HG03521 (cell line): ENCODE measurements around the gene ARHGAP4.

Experiments used
- ATAC-seq: cut with Tn5 transposase; IDR thresholded peaks from one replicate; pipeline ENCODE4 v1.9.1; 2021; ENCODE audit warnings: mild to moderate bottlenecking, moderate library complexity; ENCODE audit not compliant: unreplicated experiment

The ARHGAP4 gene

DNA sequence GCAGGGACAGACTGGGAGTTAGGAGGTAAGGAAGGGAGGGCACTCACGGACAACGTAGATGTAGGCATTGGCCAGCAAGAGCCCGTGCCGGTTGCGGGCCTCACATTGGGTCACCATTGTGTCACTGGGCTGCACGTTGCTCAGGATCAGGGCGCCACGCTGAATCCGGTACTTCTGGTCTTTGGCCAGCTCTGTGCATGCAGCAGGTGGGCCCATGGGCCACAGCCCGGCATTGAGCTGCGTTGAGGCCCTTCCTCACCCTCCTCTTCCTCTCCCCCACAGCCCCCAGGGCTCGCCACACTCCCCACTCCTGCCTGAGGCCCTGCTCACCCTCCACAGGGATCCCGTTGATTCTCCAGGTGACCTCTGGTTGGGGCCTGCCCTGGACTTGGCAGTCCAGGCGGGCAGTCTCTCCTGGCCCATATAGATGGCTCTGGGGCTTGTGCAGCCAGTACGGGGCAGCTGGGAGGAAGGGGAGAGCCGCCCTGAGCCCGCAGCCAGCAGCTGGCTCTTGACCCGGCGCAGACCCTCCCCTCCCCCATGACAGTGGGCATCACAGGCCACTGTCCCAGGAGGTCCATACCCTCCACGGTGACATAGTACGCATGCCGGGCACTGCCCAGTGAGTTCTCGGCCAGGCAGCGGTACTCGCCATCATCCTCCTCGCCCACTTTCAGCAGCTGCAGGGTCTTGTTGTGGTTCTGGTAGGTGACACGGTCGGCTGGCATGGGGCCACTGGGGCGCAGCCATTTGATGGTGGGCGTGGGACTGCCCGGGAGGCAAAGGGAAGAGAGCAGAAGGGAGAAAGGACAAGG lies 56.4 kb downstream of the ARHGAP4 start:
- no peak for ATAC-seq

DNA sequence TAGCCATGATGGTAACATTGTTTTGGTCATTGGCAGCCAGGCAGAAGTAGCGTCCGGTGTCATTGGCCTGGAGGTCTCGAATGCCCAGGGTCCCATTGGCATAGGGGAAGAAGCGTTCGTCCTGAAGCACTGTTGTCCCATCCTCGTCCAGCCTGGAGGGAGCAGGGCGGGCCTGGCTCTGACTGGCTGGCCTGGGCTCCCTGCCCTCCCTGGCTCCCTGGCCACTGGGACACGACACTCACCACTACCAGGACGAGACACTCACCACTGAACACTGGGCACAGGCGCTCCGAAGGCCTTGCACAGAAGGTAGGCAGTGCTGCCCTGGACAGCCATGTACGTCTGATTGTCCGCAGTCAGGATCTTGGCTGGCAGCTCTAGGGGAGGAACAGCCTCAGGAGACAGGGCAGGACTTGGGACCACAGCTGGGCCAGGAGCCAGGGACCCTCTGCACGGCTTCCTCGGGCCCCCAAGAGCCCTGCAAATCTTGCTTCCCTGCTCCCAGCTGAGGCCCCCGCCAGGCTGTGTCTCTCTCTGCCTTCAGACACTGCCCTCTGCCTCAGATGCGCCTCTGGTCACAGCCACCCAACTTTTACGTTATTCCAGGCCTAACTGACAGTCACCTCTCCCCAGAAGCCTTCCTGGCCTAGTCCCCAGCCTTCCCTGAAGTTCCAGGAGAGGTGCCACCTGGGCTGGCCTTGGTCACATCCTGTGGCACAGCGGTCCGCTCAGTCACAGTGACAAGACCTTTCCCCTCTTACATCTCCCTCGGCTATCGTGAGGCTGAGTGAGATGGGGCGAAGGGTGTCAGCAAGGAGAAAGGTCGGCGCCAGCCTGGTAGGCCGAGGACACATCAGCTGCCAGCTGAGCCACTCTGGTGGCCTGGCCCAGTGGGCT lies 57.2 kb downstream of the ARHGAP4 start:
- ATAC-seq, result no peak

GRCh38 chrX:153867671-153868070 lies 58.4 kb downstream of the ARHGAP4 start:
- no peak for ATAC-seq

DNA sequence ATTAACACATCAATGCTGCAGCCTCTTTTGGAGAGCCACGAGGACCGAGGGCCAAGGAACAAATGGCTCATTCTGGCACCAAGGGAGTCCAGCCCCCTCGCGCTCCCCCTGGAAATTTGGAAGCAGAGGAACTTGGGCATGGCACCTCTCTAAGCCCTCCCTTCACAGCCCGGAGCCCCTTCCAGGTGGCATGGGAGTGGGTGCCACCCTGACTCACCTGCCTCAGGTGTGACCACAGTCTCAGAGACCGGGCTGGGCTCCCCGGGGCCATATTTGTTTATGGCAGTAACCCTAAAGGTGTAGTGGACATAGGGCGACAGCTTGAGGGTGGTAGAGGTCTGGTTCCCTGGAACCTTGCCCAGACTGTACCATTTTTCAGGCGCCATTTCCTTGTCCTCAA lies 58.9 kb downstream of the ARHGAP4 start:
- ATAC-seq, result no peak

DNA sequence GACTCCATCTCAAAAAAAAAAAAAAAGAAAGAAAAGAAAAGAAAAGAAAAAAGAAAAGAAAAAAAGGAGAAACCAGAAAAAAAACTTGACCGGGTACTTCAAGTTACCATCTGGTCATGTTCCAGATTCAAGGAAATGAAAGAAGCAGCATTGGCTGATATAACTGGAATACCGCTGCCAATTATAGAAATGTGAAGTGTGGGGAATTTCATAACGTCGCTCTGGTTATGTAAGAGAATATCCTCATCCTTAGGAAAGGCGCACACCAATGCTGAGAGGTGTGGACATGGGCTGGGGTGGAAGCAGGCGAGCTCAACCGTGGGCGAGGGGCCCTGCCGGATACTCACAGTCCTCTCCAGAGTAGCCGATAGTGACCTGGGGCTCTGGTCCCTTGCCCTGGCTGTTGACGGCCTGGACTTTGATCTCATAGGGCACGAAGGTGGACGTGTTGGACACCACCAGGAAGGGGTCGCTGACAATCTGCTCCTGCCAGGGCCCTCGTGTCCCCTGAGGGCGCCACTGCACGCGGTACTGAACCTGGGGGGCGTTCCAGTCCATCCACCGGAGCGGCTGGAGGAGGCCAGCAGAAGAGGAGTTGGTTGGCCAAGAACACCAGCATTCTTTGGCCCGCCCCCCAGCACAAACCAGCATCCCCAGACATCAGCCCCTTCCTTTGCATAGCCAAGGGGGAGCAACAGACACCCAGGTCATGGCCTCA lies 59.6 kb downstream of the ARHGAP4 start:
- ATAC-seq, result no peak

DNA sequence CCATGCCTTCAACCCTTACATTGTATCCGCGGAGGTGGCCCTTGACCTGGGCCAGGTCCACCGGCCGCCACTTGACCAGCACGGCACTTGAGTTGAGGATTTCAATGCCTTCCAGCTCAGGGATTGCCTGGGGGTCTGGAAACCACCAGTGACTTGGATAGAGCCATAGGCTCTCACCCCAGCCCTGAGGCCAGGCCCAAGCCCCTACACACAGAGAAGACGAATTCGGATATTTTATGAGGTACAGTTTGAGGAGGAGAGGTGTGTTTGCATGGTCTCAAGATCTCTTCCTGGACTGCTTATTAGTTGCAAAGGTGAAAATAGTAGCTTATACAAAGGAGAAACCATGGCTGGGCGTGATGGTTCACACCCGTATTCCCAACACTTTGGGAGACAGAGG lies 60.4 kb downstream of the ARHGAP4 start:
- ATAC-seq, result no peak

DNA sequence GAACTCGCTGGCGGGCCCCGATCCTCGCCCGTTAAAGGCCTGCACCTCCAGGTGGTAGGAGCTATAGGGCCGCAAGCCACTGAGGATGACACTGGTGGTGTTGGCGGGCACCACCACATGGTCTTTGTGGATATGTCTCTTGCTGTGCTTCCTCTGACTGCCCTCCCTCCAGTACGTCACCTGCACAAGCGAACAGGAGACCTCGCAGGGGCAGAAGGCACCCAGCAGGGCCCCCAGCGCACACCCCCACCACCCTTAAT lies 60.8 kb downstream of the ARHGAP4 start:
- ATAC-seq, result no peak

DNA sequence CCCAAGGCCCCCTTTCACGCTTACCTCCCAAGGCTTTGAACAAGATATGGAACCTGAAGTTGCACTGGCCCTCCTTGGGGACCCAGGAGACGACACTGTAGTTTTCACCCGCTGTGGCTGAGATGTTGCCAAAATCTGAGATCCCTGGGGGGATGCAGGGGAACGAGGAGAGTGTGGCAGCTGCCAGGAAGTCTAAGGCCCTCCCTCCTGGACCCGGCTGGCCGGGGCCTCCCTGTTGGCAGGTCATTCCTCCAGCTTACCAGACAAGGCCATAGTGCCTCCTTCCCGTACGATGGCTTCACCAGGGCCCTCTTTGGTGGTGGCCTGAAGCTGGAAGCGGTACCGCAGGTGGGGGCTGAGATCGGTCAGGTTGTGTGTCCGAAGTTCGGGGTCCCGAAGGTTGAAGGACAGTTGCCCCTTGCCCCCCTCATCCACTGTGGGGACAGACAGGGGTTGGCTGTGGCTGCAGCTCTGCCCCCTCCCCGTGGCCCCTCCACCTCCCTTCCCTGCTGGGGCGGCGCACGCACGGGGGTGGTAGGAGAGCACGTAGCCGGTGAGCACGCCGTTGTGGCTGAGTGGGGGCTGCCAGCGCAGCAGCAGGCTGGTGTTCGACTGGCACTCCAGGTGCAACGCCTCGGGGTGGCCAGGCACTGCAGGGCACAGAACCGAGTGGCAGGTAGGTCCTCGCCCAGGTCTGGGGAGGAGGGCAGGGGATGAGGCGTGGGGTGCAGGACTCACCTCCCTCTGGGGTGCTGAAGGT lies 61.3 kb downstream of the ARHGAP4 start:
- ATAC-seq, result no peak

DNA sequence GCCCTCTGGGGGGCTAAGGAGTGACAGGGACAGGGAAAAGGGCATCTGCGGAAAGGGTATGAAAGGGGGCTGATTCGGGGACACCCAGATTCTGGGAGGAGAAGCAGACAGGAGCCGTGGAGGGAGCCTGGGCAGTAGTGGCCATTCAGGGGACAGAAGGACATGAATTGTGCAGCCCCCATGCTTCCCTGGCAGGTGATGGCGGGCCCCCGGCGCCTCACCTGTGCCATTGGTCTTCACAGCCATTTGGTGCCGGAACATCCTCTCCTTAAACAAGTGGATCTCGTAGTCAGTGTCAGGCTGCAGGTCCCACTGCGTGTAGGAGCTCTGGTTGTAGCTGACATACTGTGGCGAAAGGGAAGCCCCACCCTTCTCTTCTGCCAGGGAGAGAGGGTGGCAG lies 62.0 kb downstream of the ARHGAP4 start:
- ATAC-seq, result no peak

- no peak for ATAC-seq
These were observed 62.6 kb downstream of the ARHGAP4 start for GRCh38 chrX:153863251-153863991.

DNA sequence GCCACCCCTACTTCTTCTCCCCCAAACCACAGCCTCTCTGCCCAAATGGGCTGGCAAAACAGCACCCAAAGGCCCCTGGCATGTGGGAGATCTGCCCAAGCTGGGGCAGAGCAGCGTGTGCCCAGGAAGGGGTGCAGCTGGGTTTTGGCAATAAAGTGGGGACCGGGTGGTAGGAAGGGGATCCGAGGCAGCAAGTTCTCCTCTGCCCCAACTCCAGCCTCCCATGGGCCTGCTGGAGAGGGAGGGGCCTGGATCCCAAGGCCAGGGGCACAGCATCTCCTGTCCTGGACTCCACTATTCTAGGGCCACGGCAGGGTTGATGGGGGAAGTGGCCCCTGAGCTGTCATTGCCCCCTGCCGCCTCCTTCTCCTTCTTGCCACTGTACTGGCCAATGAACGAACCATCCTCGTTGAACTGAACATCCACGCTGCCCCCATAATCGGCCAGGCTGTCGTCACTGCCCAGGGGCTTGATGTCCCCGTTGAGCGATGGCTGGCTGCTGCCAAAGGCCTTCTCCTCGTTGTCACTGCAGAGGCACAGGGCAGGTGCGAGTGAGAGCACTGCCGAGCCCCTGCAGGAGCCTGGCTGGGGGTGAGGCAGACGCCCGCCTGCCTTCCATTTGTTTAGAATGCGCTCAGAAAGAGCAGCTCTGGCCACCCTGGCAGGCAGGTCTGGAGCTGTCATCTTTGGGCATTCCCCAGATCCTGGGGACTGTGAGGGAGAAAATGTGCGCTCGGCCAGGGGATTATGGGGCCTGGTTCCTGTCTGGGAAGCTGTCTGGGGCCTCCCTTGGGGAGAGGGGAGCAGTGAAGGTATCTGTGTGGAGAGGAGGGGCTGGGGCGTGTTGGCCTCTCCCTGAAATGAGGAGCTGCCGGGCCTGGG lies 63.5 kb downstream of the ARHGAP4 start:
- no peak for ATAC-seq

DNA sequence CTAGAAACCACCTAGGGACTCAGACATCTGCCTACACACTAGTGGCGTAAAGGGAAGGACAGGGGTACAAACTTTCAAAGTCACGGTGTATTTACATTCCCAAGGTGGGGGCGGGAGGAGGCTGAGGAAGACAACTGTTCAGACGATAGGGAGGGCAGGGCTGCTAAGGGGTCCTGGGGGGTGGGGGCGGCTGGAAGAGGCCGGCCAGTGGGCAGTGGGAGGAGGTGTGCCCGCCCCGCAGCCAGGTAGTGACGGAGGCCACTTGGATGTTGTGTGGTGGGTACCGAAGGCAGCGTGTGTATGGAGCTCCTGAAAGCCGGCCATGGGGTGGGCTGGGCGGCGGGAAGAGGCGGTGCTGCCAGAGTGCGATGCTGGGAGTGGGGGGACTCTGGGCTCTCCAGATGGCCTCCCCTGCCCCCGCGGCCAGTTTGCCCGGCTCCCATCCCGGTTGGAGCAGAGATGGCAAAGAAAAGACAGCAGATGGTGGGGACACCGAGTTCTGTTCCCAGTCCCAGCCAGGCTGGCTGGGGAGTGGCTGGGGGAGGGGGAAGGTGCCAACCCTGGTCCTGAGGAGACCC lies 64.2 kb downstream of the ARHGAP4 start:
- ATAC-seq, result no peak

DNA sequence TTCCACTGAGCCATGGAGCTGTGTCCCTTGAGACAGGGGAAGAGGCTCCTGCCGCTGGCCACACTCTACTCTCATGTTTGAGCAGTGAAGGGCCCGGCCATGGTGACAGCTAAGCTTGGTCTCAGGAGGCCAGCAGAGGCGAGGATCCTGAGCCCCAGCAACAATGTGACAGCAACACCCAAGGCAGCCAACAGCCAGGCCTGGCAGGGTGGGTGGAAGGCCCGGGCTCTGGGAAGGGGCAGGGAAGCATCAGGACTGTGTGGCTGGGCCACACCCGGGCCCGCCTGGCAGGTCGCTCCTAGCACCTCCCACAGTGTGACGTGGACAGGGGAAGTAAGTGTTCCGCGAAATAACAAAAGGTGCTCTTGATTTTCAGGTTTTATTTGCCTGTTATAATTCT lies 64.9 kb downstream of the ARHGAP4 start:
- ATAC-seq, result no peak
